Measurements from ENCODE around the gene SYNGR2.

DNA sequence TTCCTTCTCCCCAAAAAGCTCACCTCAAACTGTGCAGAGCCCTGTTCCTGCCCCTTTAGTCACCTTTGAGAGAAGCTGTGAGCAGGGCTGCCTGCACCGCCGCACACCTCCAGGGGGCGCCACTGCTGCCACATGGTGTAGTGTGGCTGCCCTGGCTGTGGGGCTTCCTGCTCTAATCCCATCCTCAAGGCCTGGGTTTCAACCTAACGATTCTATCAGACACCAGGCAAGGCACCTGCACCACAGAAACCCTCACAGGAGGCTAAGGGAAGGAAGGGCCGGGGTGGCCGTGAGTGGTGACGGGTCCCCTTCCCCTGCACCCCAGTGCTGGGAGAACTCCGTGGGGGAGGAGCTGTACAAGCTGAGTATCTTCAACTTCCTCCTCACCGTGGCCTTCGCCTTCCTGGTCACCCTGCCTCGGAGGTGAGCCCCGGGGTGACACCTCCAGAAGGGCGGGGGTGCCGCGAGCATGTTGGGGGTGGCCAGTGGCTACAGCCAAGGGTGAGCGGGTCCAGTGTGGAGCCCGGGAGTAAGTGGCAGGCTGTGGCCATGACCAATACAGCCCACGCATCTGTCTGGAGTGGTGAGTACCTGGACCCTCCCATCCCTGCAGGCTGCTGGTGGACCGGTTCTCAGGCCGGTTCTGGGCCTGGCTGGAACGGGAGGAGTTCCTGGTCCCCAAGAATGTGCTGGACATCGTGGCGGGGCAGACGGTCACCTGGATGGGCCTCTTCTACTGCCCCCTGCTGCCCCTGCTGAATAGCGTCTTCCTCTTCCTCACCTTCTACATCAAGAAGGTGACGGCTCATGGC is 30.8 kb upstream of the SYNGR2 start:
- TF ChIP-seq POLR2A (IDR thresholded peaks at IDR 0.05; ENCODE audit: low read length) (no peak), GATA1 (IDR thresholded peaks at IDR 0.05; ENCODE audit: low read depth, low read length) (no peak)
